ENCODE data around the gene LCN9. TPM values are rescaled to one million over a fixed set of nuclear protein-coding genes. Genes with fewer than 3 reads are reported as not detected.

Gene LCN9
- polyA plus RNA-seq, 1 donor (not counting 4 experiments of a cell fraction or from before 2014, with no cell fraction given) = not detected

GRCh38 chr9:135711881-135712280 lies 48.8 kb downstream of the LCN9 start:
- FAIRE-seq = no peak
- Histone ChIP-seq H2AFZ (ENCODE audit: control insufficient read depth, low read length) (no peak overlapping the region), H3K4me3 (ENCODE audit: control insufficient read depth in 2 of 3, extremely low read depth in 1 of 3, insufficient read depth in 2 of 3, low read depth in 1 of 3, low read length in 3 of 3) (no peak overlapping the region), H3K79me2 (ENCODE audit: control insufficient read depth, insufficient read depth, low read length) (no peaks in the 10 kb centered on the region), H3K4me1 (ENCODE audit: control insufficient read depth, extremely low read depth, insufficient read depth, low read length) (no peaks in the 10 kb centered on the region), H3K9me3 (ENCODE audit: control insufficient read depth, low read depth, low read length) (no peaks in the 10 kb centered on the region), H3K9ac (ENCODE audit: control insufficient read depth, extremely low read depth, insufficient read depth, low read length) (no peak overlapping the region), H3K4me2 (ENCODE audit: control insufficient read depth, extremely low read depth, insufficient read depth, low read depth, low read length) (no peak overlapping the region), H3K27me3 (ENCODE audit: control insufficient read depth, extremely low read depth, insufficient read depth, low read length) (peaks cover 36% of the 10 kb centered on the region), H4K20me1 (ENCODE audit: control insufficient read depth, extremely low read depth, insufficient read depth, low read length) (no peaks in the 10 kb centered on the region), H3K36me3 (ENCODE audit: control insufficient read depth in 2 of 2, extremely low read depth in 1 of 2, insufficient read depth in 2 of 2, low read length in 2 of 2) (no peaks in the 10 kb centered on the region), H3K9me1 (ENCODE audit: control insufficient read depth, extremely low read depth, insufficient read depth, low read length) (no peaks in the 10 kb centered on the region), H3K27ac (ENCODE audit: control insufficient read depth, insufficient read depth, low read length) (no peak overlapping the region)
- dilution Hi-C loops (cut with MboI; ENCODE audit: extremely low pct_ligation_motif_present, low sequenced_read_pairs) = no loop called here
- TF ChIP-seq CTCF (optimal IDR thresholded peaks at IDR 0.05 in 1 of 3, IDR thresholded peaks at IDR 0.05 in 1 of 3, conservative IDR thresholded peaks at IDR 0.05 in 1 of 3; ENCODE audit: extremely low read depth in 1 of 3, insufficient read depth in 2 of 3, low read length in 3 of 3) (no peak), EZH2 (IDR thresholded peaks at IDR 0.05; ENCODE audit: low read length) (no peak)
- DNase-seq (ENCODE audit: low read depth, low spot score) = no peak

DNA sequence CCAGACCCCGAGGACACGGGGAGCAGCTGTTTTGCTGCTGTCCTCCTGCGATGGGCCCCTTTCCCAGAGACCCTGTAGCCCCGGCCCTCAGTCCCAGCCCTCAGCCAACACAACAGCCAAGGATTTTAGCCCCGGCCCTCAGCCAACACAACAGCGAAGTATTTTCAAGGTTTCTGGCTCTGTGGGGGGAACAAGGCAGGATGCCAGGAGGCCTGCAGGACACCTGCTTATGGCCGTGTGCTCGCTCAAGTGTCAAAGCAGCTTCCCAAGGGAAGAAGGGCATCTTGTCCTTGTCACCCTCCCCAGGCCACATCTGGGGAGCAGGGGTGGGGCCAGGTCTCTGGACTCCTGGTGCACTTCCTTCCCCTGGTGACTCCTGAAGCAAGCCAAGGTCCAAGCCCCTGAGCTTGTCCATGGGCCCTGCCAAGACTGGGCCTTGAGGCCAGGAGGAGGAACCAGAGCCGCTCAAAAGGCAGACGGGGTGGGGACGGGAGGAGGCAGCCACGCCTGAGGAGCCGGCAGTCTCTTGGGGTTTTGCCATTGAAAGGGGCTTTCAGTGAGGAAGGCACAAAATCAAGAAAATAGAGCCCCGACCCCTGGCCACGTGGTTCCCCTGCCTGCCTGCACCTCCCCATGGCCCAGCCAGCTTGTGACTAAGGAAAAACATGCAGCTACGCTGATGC lies 49.6 kb downstream of the LCN9 start:
- DNase-seq (ENCODE audit: low read depth, low spot score) (no peak), FAIRE-seq (no peak)
- H2AFZ ChIP-seq (ENCODE audit: control insufficient read depth, low read length) = no peak overlapping the region
- no peaks in the 10 kb centered on the region for H3K79me2 ChIP-seq (ENCODE audit: control insufficient read depth, insufficient read depth, low read length)
- H3K9me3 ChIP-seq (ENCODE audit: control insufficient read depth, low read depth, low read length) = no peaks in the 10 kb centered on the region
- peaks cover 36% of the 10 kb centered on the region for H3K27me3 ChIP-seq (ENCODE audit: control insufficient read depth, extremely low read depth, insufficient read depth, low read length)
- no peaks in the 10 kb centered on the region for H3K36me3 ChIP-seq (ENCODE audit: control insufficient read depth in 2 of 2, extremely low read depth in 1 of 2, insufficient read depth in 2 of 2, low read length in 2 of 2)
- H3K27ac ChIP-seq (ENCODE audit: control insufficient read depth, insufficient read depth, low read length) = no peak overlapping the region
- H3K9me1 ChIP-seq (ENCODE audit: control insufficient read depth, extremely low read depth, insufficient read depth, low read length) = no peaks in the 10 kb centered on the region
- H3K4me2 ChIP-seq (ENCODE audit: control insufficient read depth, extremely low read depth, insufficient read depth, low read depth, low read length) = no peak overlapping the region
- no peaks in the 10 kb centered on the region for H3K4me1 ChIP-seq (ENCODE audit: control insufficient read depth, extremely low read depth, insufficient read depth, low read length)
- H4K20me1 ChIP-seq (ENCODE audit: control insufficient read depth, extremely low read depth, insufficient read depth, low read length) = no peaks in the 10 kb centered on the region
- dilution Hi-C loops (cut with MboI; ENCODE audit: extremely low pct_ligation_motif_present, low sequenced_read_pairs) = no loop called here
- TF ChIP-seq CTCF (optimal IDR thresholded peaks at IDR 0.05 in 1 of 3, IDR thresholded peaks at IDR 0.05 in 1 of 3, conservative IDR thresholded peaks at IDR 0.05 in 1 of 3; ENCODE audit: extremely low read depth in 1 of 3, insufficient read depth in 2 of 3, low read length in 3 of 3) (no peak), EZH2 (IDR thresholded peaks at IDR 0.05; ENCODE audit: low read length) (no peak)
- H3K9ac ChIP-seq (ENCODE audit: control insufficient read depth, extremely low read depth, insufficient read depth, low read length) = no peak overlapping the region
- no peak overlapping the region for H3K4me3 ChIP-seq (ENCODE audit: control insufficient read depth in 2 of 3, extremely low read depth in 1 of 3, insufficient read depth in 2 of 3, low read depth in 1 of 3, low read length in 3 of 3)
